ENCODE measurements around the gene SLC22A14.
"Not testable (repeated sequence)": the region's sequence is repeated elsewhere in the genome, so short reads cannot be mapped to it uniquely, and the experiment has no call there.

SLC22A14 gene

DNA sequence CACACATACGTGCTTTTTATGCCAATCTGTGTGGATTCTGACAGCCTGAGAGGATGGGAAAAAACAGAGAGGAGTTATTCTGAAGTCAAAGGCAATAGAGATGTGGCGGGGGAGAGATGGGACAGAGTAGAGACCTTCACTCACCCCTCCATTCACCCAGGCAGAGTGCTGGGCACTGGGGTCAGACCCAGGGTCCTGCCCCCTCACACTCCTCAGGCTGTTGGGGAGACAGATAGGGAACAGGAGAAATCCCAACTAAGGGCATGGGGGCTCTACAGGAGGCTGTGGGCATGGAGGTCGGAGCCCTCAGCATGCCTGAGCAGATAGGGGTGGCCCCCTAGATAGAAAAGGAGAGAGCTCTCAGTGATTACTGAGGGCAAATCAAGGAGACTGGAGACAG is 30.3 kb downstream of the SLC22A14 start:
- no peak for DNase-seq (ENCODE audit: low read depth in 3 of 3, low spot score in 1 of 3)

GRCh38 chr3:38313263-38313662 is 31.2 kb downstream of the SLC22A14 start:
- DNase-seq (ENCODE audit: low read depth in 3 of 3, low spot score in 1 of 3) = no peak

DNA sequence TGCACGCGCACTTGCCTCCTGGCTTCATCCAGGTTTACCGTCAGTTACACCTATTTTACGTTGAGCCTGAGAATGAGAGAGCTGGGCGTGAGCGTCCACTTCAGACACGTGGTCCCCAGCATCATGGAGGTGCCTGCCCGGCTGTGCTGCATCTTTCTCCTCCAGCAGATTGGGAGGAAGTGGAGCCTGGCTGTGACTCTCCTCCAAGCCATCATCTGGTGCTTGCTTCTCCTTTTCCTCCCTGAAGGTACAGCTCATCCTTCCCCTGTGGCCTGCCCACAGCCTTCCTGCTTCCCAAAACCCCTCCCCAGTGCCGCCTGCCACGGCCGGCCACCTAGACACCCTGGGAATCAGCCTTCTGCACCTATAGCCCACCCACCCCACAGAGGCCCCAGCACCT is 31.6 kb downstream of the SLC22A14 start:
- DNase-seq (ENCODE audit: low read depth in 3 of 3, low spot score in 1 of 3) = no peak

DNA sequence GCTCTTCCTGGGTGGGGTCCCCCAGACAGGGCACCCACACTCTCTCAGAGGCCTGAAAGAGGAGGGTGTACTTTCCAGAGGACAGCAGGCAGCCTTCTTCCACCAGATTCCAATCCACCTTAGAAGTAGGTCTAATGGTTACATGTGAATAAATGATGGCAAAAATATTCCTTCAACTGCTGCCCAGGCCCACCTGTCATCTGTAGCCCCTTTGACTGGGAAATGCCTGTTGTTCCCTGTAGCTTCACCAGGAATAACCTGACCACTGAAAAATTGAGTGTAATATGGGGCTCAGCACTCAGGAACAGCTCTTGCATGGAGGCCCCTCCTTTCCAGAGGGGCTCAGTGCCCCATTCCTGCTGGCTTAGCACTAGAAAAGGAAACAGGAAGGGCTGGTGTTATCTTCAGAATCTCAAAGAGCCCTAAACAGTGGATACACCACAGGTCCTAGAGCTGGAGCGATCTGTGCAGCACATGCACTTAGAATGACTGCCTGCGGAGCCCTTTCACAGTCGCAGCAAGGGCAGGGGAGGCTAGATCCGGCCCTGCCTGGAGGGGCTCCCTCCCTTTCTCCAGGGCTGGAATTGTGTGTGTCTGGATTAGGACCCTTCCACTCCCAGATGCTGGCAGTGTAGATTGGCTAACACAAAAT is 32.1 kb downstream of the SLC22A14 start:
- no peak for DNase-seq (ENCODE audit: low read depth in 3 of 3, low spot score in 1 of 3)

DNA sequence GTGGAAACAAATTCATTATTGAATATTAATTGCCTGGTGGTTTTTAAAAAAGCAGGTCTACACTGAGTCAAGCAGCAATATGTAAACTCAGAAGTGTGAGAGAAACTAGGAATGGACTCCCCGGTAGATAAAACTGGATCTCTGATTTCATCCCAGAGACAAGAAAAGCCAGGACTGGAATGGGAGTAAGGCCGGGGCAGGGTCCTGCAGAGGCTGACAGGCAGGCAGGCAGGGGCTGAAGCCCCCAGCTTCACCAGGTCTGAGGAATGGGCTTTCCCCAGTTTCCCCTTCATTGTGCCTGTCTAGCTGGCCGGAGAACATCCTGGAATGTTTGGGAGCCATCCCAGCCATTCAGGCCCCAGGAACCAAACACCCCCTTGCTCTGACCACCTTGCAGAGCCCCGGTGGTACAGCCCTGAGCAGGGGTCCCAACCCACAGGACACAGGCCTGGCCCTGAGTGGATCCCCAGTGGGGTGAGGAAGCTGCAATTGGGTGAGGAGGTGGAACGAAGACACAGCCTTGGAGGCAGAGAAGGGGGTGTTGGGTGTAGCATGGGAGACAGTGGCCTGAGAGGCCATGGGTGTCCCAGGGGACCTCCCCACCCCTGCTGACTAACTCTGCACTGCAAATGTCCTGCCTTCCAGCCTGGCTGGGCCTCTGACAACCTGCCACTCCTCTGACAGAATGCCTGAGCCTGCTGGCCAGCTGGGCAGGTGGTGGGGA is 32.8 kb downstream of the SLC22A14 start:
- DNase-seq (ENCODE audit: low read depth in 3 of 3, low spot score in 1 of 3) = no peak

- no peak for DNase-seq (ENCODE audit: low read depth in 3 of 3, low spot score in 1 of 3)
Observed at GRCh38 chr3:38315488-38316230, 33.6 kb downstream of the SLC22A14 start.

GRCh38 chr3:38316356-38317191 is 34.5 kb downstream of the SLC22A14 start:
- DNase-seq (ENCODE audit: low read depth in 3 of 3, low spot score in 1 of 3) = no peak

- DNase-seq (ENCODE audit: low read depth in 3 of 3, low spot score in 1 of 3) = no peak
Observed at GRCh38 chr3:38317192-38317759, 35.2 kb downstream of the SLC22A14 start.

- DNase-seq (ENCODE audit: low read depth in 3 of 3, low spot score in 1 of 3) = no peak
Observed at GRCh38 chr3:38318766-38319671, 36.9 kb downstream of the SLC22A14 start.

DNA sequence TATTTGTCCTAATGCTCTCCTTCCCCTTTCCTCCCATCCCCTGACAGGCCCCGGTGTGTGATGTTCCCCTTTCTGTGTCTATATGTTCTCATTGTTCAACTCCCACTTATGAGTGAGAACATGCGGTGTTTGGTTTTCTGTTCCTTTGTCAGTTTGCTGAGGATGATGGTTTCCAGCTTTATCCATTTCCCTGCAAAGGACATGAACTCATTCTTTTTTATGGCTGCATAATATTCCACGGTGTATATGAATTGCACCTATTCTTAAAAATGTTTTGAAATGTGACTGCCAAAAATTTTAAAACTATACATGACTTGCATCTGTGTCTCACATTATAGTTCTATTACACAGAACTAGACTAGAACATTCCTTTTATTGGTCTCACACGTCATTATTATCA is 38.5 kb downstream of the SLC22A14 start:
- not testable (repeated sequence) for DNase-seq (ENCODE audit: low read depth in 3 of 3, low spot score in 1 of 3)

DNA sequence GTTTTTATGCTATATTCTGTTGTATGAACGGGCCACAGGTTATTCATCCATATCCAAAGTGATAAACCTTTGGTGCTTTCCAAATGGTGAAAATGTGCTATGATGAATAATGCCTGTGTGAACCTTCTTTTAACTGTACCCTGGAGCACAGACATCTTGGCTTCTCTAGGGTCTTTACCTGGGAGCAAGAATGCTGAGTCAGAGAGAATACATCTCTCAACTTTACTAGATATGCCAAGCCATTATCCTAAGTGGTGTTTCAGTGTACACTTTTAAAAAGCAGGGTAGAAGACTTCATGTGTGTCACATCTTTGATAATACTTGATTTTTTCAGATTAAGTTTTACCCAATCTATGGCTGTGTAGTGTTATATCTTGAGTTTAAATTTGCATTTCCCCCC is 41.0 kb downstream of the SLC22A14 start:
- DNase-seq (ENCODE audit: low read depth in 3 of 3, low spot score in 1 of 3) = no peak

GRCh38 chr3:38325256-38325655 is 43.2 kb downstream of the SLC22A14 start:
- DNase-seq (ENCODE audit: low read depth in 3 of 3, low spot score in 1 of 3) = no peak

DNA sequence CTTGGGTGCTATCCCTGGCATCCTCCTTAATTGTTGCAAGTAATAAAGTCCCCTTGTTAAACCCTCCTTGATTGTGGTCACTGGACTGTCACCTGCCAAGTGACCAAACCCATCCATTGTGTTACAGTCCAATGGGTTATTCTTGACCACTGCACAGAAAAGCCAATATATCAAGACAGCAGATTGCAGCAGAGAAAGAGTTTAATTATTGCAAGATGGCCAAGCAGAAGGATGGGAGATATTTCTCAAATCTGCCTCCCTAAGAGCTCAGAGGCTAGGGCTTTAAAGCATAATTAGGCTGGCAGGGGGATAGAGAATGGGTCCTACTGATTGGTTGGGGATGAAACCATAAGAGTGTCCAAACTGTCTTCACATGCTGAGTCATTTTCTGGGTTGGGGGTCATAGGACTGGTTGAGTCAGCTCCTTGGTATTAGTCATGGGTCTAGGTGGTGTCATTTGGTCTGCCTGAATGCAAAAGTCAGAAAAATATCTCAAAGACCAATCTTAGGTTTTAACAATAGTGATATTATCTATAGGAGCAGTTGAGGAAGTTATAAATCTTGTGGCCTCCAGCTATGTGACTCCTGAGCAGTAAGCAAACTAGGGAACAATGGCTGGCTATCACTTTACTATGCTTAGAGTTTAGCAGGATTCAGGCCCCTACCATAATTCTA is 45.4 kb downstream of the SLC22A14 start:
- DNase-seq (ENCODE audit: low read depth in 3 of 3, low spot score in 1 of 3) = no peak

GRCh38 chr3:38331257-38332022 is 49.3 kb downstream of the SLC22A14 start:
- DNase-seq (ENCODE audit: low read depth in 3 of 3, low spot score in 1 of 3) = no peak

GRCh38 chr3:38332201-38332600 is 50.1 kb downstream of the SLC22A14 start:
- DNase-seq (ENCODE audit: low read depth in 3 of 3, low spot score in 1 of 3) = no peak

- DNase-seq (ENCODE audit: low read depth in 3 of 3, low spot score in 1 of 3) = no peak
Observed at GRCh38 chr3:38334142-38335055, 52.3 kb downstream of the SLC22A14 start.

DNA sequence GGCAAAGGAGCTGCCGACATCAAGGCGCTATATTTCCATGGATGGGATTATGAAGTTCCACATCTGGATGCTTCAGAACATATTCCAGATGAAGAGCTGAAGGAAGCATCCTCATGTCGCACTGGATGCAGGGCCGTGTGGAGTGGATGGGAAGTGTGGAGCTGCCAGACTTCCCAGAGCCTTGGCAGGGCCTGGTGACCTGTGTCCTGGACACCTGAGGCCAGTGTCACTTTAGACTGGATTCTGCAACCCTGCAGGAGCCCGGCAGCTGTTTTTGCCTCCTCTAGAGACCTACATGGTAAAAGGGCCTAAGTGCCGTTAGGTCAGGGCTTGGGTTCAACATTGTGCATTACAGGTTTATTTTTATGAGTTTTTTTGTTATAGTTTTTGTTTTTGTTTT is 53.2 kb downstream of the SLC22A14 start:
- no peak for DNase-seq (ENCODE audit: low read depth in 3 of 3, low spot score in 1 of 3)

- no peak for DNase-seq (ENCODE audit: low read depth in 3 of 3, low spot score in 1 of 3)
Observed at GRCh38 chr3:38337703-38338102, 55.6 kb downstream of the SLC22A14 start.
